Measurements from ENCODE around the gene KRT40.

KRT40 gene

DNA sequence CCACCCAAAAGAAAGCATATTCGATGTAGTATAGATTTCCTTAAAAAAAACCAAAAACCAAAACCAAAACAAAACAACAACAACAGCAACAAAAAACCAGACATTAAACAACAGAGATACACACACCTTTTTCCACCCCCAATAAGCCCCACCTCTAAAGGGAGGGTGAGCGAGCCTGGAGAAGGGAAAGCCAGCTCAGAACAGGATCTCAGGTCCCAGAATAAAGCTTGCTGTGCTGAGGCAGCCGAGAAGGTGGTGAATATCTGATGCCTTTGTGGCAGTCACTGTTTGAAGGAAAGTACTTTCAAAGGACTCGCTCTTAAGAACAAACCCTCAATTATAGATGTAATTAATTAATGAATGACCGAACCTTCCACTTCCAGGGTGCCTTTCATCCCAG is 47.1 kb downstream of the KRT40 start:
- TF ChIP-seq, protein P1, sequence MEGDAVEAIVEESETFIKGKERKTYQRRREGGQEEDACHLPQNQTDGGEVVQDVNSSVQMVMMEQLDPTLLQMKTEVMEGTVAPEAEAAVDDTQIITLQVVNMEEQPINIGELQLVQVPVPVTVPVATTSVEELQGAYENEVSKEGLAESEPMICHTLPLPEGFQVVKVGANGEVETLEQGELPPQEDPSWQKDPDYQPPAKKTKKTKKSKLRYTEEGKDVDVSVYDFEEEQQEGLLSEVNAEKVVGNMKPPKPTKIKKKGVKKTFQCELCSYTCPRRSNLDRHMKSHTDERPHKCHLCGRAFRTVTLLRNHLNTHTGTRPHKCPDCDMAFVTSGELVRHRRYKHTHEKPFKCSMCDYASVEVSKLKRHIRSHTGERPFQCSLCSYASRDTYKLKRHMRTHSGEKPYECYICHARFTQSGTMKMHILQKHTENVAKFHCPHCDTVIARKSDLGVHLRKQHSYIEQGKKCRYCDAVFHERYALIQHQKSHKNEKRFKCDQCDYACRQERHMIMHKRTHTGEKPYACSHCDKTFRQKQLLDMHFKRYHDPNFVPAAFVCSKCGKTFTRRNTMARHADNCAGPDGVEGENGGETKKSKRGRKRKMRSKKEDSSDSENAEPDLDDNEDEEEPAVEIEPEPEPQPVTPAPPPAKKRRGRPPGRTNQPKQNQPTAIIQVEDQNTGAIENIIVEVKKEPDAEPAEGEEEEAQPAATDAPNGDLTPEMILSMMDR (IDR thresholded peaks at IDR 0.05; ENCODE audit: borderline replicate concordance, insufficient read depth, low read depth, low read length) = no peak
- H3K4me3 ChIP-seq (ENCODE audit: low read depth, low read length) = no peak overlapping the region

DNA sequence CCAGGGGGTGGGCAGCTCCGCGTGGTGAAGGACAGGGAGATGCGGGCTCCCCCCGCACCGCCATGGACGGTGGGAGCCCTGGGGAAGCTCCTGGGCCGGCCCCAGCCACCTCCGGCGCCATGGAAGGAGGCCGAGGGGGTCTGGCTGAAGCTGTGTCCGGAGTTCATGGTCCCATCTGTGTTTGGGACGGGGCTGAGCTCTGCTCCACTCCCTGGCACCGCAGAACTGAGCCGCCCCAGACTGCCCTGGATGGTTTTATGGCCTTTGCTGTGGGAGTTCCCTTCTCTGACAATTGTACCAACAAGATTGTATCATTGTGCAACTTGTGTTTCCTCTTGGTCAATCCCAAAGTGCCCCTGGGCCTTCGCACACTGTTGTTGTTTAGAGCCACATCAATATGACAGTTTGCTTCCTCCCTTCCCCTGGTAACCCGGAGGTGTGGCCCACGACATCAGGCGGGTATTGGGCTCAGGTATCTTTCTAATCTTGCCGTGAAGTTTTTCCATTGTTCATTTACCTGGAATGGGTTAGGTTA is 47.6 kb downstream of the KRT40 start:
- TF ChIP-seq, protein P1 (IDR thresholded peaks at IDR 0.05; ENCODE audit: borderline replicate concordance, insufficient read depth, low read depth, low read length) = no peak
- no peak overlapping the region for H3K4me3 ChIP-seq (ENCODE audit: low read depth, low read length)

DNA sequence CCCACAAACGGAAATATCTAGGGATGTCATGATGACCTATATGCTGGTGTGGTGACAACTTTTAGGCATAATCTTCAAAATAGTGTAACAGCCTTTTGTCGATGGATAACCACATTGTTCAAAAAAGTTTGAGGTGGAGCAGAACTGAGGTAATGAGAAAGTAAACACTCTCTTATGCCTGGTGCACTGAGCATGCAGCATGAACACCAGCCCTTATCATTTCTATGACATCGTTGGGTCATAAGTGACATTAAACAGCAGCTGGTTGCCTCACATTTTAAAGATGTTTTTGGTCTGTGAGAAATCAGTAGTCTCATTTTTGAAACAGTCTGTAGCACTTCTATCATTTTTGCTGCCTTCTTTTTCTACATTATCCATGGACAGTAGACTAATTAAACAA is 48.5 kb downstream of the KRT40 start:
- H3K4me3 ChIP-seq (ENCODE audit: low read depth, low read length) = no peak overlapping the region
- TF ChIP-seq, protein P1 (IDR thresholded peaks at IDR 0.05; ENCODE audit: borderline replicate concordance, insufficient read depth, low read depth, low read length) = no peak

DNA sequence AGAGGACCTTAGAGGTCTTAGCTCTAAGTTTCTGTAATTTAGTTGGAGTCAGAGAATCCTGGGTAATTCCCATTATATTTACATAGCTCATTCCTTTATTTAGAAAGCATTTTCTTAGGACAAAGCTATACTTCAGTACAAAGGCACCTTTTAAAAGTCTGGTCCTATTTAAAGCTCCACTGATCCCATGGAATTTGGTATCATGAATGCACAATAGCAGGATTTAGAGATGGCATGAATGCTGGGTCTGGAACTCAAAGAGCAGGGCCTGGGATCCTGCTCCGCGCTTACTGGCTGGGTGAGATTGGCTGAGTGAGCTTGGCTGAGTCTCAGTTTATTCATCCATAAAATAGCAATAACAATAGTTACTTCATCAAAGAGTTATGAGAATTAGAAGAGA is 51.5 kb downstream of the KRT40 start:
- TF ChIP-seq, protein P1 (IDR thresholded peaks at IDR 0.05; ENCODE audit: borderline replicate concordance, insufficient read depth, low read depth, low read length) = no peak
- no peak overlapping the region for H3K4me3 ChIP-seq (ENCODE audit: low read depth, low read length)

DNA sequence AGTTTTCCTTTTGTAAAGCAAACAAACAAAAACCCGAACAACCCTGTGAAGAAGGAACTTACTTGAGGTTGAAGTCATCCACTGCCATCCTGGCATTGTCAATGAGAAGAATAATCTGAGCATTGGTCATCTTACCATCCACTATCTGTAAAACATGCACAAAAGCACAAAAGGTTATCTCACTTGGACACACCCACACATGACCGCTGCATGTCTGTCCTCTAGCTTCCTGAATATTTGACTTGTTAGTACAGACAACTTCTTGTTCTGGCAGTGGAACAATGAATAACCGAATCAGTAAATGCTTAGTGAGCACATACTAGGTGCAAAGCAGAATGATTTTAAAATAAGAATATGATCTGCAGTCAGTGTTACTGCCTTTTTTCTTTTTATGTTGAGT is 52.8 kb downstream of the KRT40 start:
- H3K4me3 ChIP-seq (ENCODE audit: low read depth, low read length) = no peak overlapping the region
- TF ChIP-seq, protein P1 (IDR thresholded peaks at IDR 0.05; ENCODE audit: borderline replicate concordance, insufficient read depth, low read depth, low read length) = no peak

All from GM12875 (cell line).